Nephron (organoid): ENCODE measurements around the gene PIAS4.

Experiments
- H3K27ac Mint-ChIP-seq, 3 experiments: 2 replicates each; pipeline ENCODE4 v1.8.0; 2020; ENCODE audit warnings: mixed read lengths in 3 of 3, mild to moderate bottlenecking in 2 of 3, moderate library complexity in 1 of 3
- H3K27me3 Mint-ChIP-seq: 2 replicates; pipeline ENCODE4 v1.8.0; 2021; ENCODE audit warnings: low read depth, mild to moderate bottlenecking, moderate library complexity, mixed read lengths
- H3K36me3 Mint-ChIP-seq: 2 replicates; pipeline ENCODE4 v1.8.0; 2020; ENCODE audit warnings: low read depth, mixed read lengths
- H3K4me1 Mint-ChIP-seq: 2 replicates; pipeline ENCODE4 v1.8.0; 2020; ENCODE audit warnings: mixed read lengths
- H3K4me3 Mint-ChIP-seq, 3 experiments: 2 replicates each; pipeline ENCODE4 v1.8.0; 2020; ENCODE audit warnings: mild to moderate bottlenecking in 3 of 3, mixed read lengths in 3 of 3, moderate library complexity in 2 of 3
- H3K9me3 Mint-ChIP-seq: 2 replicates; pipeline ENCODE4 v1.8.0; 2020; ENCODE audit warnings: mixed read lengths
- TF ChIP-seq, protein P1 (sequence below), 3 experiments: fragments of 200-600 bp; sonication (generic); IDR thresholded peaks; one replicate each; pipeline ENCODE4 v1.5.0; 2021; ENCODE audit warnings: antibody characterized with exemption in 3 of 3; ENCODE audit not compliant: unreplicated experiment in 3 of 3

Gene PIAS4

DNA sequence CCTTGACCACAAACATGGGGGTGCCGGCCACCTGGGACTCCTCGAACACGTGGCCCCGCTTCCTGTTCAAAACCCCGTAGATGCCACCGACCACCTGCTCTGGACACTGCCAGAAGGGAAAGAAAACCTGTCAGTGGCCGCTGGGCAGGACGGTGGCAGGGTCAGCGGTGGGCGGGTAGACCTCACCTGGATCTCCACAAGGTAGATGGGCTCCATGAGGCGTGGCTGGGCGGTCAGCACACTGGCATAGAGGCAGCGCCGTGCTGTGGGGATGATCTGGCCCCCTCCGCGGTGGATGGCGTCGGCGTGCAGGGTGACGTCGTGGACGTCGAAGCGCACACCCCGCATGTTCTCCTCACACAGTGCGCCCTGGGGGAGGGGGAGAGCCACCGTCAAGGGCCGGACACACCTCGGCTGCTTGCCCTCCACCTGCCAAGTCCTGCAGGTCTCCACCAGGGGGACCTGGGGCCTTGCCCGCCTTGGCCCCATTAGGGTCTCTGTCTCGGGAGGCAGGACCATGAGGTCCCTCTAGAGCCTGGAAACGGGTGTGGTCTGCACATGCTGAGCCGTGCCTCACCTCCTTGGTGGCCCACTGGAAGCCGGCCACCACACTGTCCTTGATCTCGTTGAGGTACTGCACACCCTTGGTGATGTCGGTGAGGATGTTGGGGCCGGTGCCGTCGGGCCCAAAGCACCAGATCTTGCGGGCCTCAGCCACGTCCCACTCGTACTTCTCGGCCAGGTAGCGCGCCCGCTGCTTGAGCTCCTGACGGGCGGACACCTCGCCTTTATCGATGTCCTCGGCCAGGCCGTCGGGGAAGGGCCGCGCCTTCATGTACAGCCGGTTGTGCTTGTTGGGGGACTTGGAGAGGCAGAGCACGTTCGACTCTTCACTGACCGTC is 30.0 kb upstream of the PIAS4 start:
- Mint-ChIP-seq H3K27ac (no peak overlapping the region), H3K4me3 (no peak overlapping the region), H3K36me3 (peaks cover 52% of the 10 kb centered on the region), H3K27me3 (no peaks in the 10 kb centered on the region), H3K9me3 (no peaks in the 10 kb centered on the region), H3K4me1 (peaks cover under 1% of the 10 kb centered on the region)
- TF ChIP-seq, protein P1, sequence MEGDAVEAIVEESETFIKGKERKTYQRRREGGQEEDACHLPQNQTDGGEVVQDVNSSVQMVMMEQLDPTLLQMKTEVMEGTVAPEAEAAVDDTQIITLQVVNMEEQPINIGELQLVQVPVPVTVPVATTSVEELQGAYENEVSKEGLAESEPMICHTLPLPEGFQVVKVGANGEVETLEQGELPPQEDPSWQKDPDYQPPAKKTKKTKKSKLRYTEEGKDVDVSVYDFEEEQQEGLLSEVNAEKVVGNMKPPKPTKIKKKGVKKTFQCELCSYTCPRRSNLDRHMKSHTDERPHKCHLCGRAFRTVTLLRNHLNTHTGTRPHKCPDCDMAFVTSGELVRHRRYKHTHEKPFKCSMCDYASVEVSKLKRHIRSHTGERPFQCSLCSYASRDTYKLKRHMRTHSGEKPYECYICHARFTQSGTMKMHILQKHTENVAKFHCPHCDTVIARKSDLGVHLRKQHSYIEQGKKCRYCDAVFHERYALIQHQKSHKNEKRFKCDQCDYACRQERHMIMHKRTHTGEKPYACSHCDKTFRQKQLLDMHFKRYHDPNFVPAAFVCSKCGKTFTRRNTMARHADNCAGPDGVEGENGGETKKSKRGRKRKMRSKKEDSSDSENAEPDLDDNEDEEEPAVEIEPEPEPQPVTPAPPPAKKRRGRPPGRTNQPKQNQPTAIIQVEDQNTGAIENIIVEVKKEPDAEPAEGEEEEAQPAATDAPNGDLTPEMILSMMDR (IDR thresholded peaks at IDR 0.05; ENCODE audit: unreplicated experiment in 3 of 3) = no peak

DNA sequence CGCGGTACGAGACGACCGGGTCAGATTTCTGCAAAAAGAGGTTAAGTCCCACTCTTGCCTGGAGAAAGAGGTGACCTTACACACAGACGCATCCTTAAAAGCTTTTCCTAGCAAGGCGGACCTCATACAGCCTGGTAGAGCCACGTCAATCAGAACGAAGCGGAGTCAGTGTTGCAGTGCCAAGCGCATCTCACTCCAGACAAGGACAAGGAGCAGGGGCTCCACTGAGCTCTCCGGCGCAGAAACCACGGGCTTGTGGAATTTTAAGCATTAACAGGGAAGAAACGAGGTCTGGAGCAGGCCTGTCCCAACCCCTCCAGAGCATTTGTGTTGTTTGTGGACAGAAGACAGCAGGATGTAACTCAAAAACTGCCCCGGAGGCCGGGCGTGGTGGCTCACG is 29.4 kb upstream of the PIAS4 start:
- Mint-ChIP-seq H3K9me3 (no peaks in the 10 kb centered on the region), H3K27ac (no peak overlapping the region), H3K4me1 (peaks cover 7% of the 10 kb centered on the region), H3K27me3 (no peaks in the 10 kb centered on the region), H3K4me3 (peak overlapping the region in 1 of 3 experiments; percentile 41), H3K36me3 (peaks cover 58% of the 10 kb centered on the region)
- TF ChIP-seq, protein P1 (IDR thresholded peaks at IDR 0.05; ENCODE audit: unreplicated experiment in 3 of 3) = no peak

DNA sequence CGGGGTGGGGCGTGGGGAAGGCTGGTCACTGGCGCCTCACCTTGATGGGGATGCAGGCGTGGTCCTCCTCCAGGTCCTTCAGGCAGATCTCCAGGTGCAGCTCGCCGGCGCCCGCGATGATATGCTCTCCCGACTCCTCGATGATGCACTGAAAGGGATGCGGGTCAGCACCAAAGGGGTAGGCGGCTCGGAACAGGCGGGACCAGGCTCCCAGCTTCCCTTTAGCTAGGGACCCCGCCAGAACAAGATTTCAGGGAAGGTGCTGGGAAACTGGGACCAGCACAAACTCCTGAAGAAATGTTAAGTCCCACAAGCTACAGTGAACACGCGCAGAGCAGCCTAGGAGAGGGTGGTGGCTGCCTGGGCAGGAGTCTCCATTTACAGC is 28.3 kb upstream of the PIAS4 start:
- H3K4me3 Mint-ChIP-seq = peak overlapping the region in 1 of 3 experiments; percentile 29
- H3K4me1 Mint-ChIP-seq = peaks cover 18% of the 10 kb centered on the region
- H3K9me3 Mint-ChIP-seq = no peaks in the 10 kb centered on the region
- TF ChIP-seq, protein P1 (IDR thresholded peaks at IDR 0.05; ENCODE audit: unreplicated experiment in 3 of 3) = no peak
- H3K27me3 Mint-ChIP-seq = no peaks in the 10 kb centered on the region
- peaks cover 69% of the 10 kb centered on the region for H3K36me3 Mint-ChIP-seq
- H3K27ac Mint-ChIP-seq = no peak overlapping the region

DNA sequence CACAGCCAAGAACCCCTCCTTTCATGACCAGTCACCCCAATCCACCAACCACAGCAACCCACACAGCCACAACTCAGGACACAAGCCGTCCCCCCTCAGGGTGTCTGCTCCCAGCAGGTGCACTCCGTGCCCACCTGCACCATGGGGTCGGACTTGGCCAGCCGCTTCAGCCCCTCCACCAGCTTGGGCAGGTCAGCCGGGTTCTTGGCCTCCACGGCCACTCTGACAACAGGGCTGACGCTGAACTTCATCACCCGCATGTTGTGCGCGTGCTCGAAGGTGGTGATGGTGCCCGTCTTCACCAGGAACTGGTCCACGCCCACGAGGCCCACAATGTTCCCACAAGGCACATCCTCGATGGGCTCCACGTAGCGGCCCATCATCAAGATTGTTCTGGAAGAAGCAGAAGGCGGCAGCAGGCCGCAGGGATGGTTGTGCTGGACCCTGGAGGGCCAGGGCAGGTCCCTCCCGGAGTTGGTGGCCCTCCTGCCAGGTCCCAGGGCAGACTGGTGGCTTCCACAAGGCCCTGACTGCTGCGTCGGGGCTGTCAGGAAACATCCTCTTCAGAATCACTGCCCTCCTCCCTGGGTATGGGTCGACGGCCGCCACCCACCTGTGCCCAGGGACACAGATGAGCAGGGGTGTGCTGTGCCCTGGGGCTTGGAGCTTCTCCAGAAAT is 27.7 kb upstream of the PIAS4 start:
- no peaks in the 10 kb centered on the region for H3K27me3 Mint-ChIP-seq
- TF ChIP-seq, protein P1 (IDR thresholded peaks at IDR 0.05; ENCODE audit: unreplicated experiment in 3 of 3) = no peak
- H3K27ac Mint-ChIP-seq = no peak overlapping the region
- H3K36me3 Mint-ChIP-seq = peaks cover 74% of the 10 kb centered on the region
- peaks cover 23% of the 10 kb centered on the region for H3K4me1 Mint-ChIP-seq
- peak overlapping the region in 1 of 3 experiments; percentile 29 for H3K4me3 Mint-ChIP-seq
- no peaks in the 10 kb centered on the region for H3K9me3 Mint-ChIP-seq

DNA sequence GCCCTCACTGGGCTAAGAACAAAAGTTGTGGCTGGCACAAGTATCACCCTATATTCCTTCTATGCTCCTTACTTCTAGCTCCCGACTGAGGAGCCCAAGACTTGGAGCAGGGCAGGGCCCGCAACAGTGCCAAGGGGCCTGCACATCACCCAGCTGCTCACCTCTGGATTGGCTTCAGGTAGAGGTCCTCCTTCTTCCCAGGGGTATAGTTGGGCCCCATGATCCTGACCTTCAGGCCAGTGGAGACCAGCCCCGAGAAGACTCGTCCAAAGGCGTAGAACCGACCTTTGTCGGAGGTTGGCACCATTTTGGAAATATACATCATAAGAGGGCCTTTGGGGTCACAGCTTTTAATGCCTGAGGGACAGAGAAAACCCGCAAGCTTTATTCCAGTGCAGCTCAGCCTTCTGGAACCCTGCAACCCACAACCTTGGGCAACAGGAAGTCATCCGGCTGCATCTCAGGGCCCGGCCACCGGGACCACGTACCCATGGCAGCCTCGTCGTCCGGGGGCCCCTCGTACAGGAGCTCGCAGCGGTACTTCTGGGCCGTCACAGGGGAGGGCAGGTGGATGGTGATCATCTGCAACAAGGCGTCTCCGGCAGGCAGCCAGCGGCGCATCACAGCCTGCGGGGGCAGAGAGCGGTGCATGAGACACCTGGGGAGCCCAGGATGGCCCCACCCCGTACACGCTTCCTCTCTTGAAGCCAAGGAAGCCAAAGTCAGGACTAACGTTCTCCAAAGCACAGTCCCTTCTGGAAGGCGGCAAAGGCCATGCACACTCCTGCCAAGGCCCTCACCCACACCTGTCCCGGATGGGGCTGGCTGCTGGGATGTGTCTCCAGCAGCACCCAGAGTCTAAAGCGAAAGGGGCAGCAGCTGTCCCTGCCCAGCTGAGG is 26.9 kb upstream of the PIAS4 start:
- peaks cover 73% of the 10 kb centered on the region for H3K36me3 Mint-ChIP-seq
- peaks cover 27% of the 10 kb centered on the region for H3K4me1 Mint-ChIP-seq
- H3K27me3 Mint-ChIP-seq = no peaks in the 10 kb centered on the region
- TF ChIP-seq, protein P1 (IDR thresholded peaks at IDR 0.05; ENCODE audit: unreplicated experiment in 3 of 3) = no peak
- H3K9me3 Mint-ChIP-seq = no peaks in the 10 kb centered on the region
- H3K4me3 Mint-ChIP-seq = no peak overlapping the region
- H3K27ac Mint-ChIP-seq = no peak overlapping the region
